Fibroblast of lung (primary cell): ENCODE measurements around the gene SLC17A5.

Experiments
- CTCF ChIP-seq, 2 donors: IDR thresholded peaks in 1 of 2; conservative IDR thresholded peaks in 1 of 2; 1 replicate in 1 of 2; 2 replicates in 1 of 2; pipeline ENCODE4 v1.5.1; 2011 to 2012; ENCODE audit warnings: low read length in 2 of 2, control low read depth in 1 of 2, inconsistent platforms in 1 of 2, low read depth in 1 of 2, mild to moderate bottlenecking in 1 of 2
- EZH2 ChIP-seq: IDR thresholded peaks from 2 replicates; pipeline ENCODE4 v1.5.1; 2012; ENCODE audit warnings: low read length, control low read depth, mild to moderate bottlenecking; ENCODE audit errors: missing control alignments

DNA sequence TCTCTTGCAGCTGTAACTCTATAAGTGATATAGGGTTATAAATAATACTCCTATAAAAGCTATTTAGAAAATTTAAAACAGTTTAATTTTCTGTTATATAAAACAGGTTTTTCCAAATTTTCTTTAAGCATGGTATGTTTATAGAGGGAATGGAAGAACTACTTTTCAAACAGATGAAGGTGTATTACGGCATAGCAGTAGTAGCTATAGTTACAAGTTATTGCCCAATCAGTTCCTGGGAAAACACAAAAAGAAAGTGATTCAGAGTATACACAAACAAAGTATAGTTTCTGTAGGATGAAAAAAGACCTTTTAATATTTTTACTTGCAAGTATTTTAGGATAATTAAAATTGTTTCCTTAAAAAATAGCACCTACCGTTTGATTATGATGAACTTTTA is 9.8 kb downstream of the SLC17A5 start:
- no peak for TF ChIP-seq EZH2
- TF ChIP-seq CTCF (conservative IDR thresholded peaks at IDR 0.05 in 1 of 2, IDR thresholded peaks at IDR 0.05 in 1 of 2; ENCODE audit: low read depth in 1 of 2, low read length in 2 of 2), result no peak
